Stimulated activated CD8-positive, alpha-beta memory T cell treated with anti-CD3 and anti-CD28 coated beads, Interleukin-2, amount 100 ng/mL, for 48 hours (primary cell): ENCODE results near the gene IQCE.

Experiments
- DNase-seq, 2 donors: peaks; one replicate each; pipeline ENCODE4 v3.0.0-alpha.2; 2020; ENCODE audit warnings: low read depth in 2 of 2

IQCE gene

GRCh38 chr7:2662273-2663120 lies 103.7 kb downstream of the IQCE start:
- no peak for DNase-seq

- DNase-seq, result no peak
These were observed 104.5 kb downstream of the IQCE start for GRCh38 chr7:2663121-2663886.

GRCh38 chr7:2663960-2664359 lies 105.2 kb downstream of the IQCE start:
- no peak for DNase-seq
